Loucy (cell line): Measurements from ENCODE around the gene PDE11A.

ENCODE experiments used
- H2AFZ ChIP-seq: fragments of 200-600 bp; sonication (generic); 2 replicates; pipeline ENCODE4 v1.6.0; 2016; ENCODE audit warnings: antibody characterized with exemption, mild to moderate bottlenecking, low read length, moderate library complexity
- H3F3A ChIP-seq: fragments of 200-600 bp; 2 replicates; pipeline ENCODE4 v1.6.0; 2016; ENCODE audit warnings: antibody characterized with exemption, low read depth, mild to moderate bottlenecking
- H3K27me3 ChIP-seq: fragments of 200-600 bp; sonication (generic); 2 replicates; pipeline ENCODE4 v1.6.1; 2014; ENCODE audit warnings: low read length, mild to moderate bottlenecking; ENCODE audit not compliant: insufficient read depth, poor library complexity, severe bottlenecking
- H3K36me3 ChIP-seq: fragments of 200-600 bp; sonication (generic); 2 replicates; pipeline ENCODE4 v1.6.1; 2016; ENCODE audit warnings: low read length; ENCODE audit not compliant: insufficient read depth
- H3K4me1 ChIP-seq: fragments of 200-600 bp; sonication (generic); 2 replicates; pipeline ENCODE4 v1.5.1; 2014; ENCODE audit warnings: low read length, mild to moderate bottlenecking; ENCODE audit not compliant: insufficient read depth, poor library complexity, severe bottlenecking
- H3K4me2 ChIP-seq: fragments of 200-600 bp; sonication (generic); 2 replicates; pipeline ENCODE4 v1.6.0; 2014; ENCODE audit warnings: antibody characterized with exemption, low read length, low read depth, mild to moderate bottlenecking; ENCODE audit not compliant: poor library complexity, severe bottlenecking
- H3K4me3 ChIP-seq: fragments of 200-600 bp; sonication (generic); 2 replicates; pipeline ENCODE4 v1.5.1; 2014; ENCODE audit warnings: low read length, mild to moderate bottlenecking, mixed read lengths; ENCODE audit not compliant: poor library complexity, severe bottlenecking
- H3K79me2 ChIP-seq: fragments of 200-600 bp; sonication (generic); 2 replicates; pipeline ENCODE4 v1.6.1; 2014; ENCODE audit warnings: low read length; ENCODE audit not compliant: insufficient read depth
- H3K9ac ChIP-seq: fragments of 200-600 bp; sonication (generic); 2 replicates; pipeline ENCODE4 v1.6.0; 2014; ENCODE audit warnings: mild to moderate bottlenecking, low read depth, low read length, moderate library complexity; ENCODE audit not compliant: poor library complexity, severe bottlenecking
- H3K9me2 ChIP-seq: fragments of 200-600 bp; sonication (generic); replicated peaks from 2 replicates; pipeline ENCODE4 v1.6.1; 2016; ENCODE audit warnings: low read depth, low read length, mixed read lengths
- H3K9me3 ChIP-seq: fragments of 200-600 bp; sonication (generic); 2 replicates; pipeline ENCODE4 v1.6.1; 2014; ENCODE audit warnings: mild to moderate bottlenecking, antibody characterized with exemption, low read length, low read depth; ENCODE audit not compliant: insufficient read depth
- H4K20me1 ChIP-seq: fragments of 200-600 bp; sonication (generic); 2 replicates; pipeline ENCODE4 v1.6.0; 2014; ENCODE audit warnings: antibody characterized with exemption, low read length, mild to moderate bottlenecking; ENCODE audit not compliant: insufficient read depth, poor library complexity, severe bottlenecking
- CTCF ChIP-seq: fragments of 200-600 bp; sonication (generic); conservative IDR thresholded peaks from 2 replicates; pipeline ENCODE4 v1.5.1; 2014; ENCODE audit warnings: mild to moderate bottlenecking, antibody characterized with exemption, low read length
- EZH2phosphoT487 ChIP-seq: fragments of 200-600 bp; IDR thresholded peaks from 2 replicates; pipeline ENCODE4 v1.6.1; 2018; ENCODE audit warnings: antibody characterized with exemption, mild to moderate bottlenecking, moderate library complexity, borderline replicate concordance

PDE11A gene

GRCh38 chr2:177597759-177598158 is 474.8 kb downstream of the PDE11A start:
- H3K9me2 ChIP-seq: no peaks in the 10 kb centered on the region
- no peak overlapping the region for H2AFZ ChIP-seq
- TF ChIP-seq CTCF (no peak), EZH2phosphoT487 (no peak)
- no peak overlapping the region for H3K4me3 ChIP-seq
- no peaks in the 10 kb centered on the region for H3K27me3 ChIP-seq
- H3F3A ChIP-seq: no peaks in the 10 kb centered on the region
- H3K9me3 ChIP-seq: no peaks in the 10 kb centered on the region
- peaks cover 8% of the 10 kb centered on the region for H3K4me1 ChIP-seq
- no peak overlapping the region for H3K9ac ChIP-seq
- no peaks in the 10 kb centered on the region for H3K36me3 ChIP-seq
- no peak overlapping the region for H3K4me2 ChIP-seq
- H3K79me2 ChIP-seq: no peaks in the 10 kb centered on the region
- no peaks in the 10 kb centered on the region for H4K20me1 ChIP-seq

GRCh38 chr2:177596866-177597265 is 475.7 kb downstream of the PDE11A start:
- Histone ChIP-seq H3K27me3 (no peaks in the 10 kb centered on the region), H4K20me1 (no peaks in the 10 kb centered on the region), H3K9me3 (no peaks in the 10 kb centered on the region), H3K9me2 (no peaks in the 10 kb centered on the region), H3K4me1 (peaks cover 8% of the 10 kb centered on the region), H3K4me3 (no peak overlapping the region), H3K4me2 (no peak overlapping the region), H2AFZ (no peak overlapping the region), H3K79me2 (no peaks in the 10 kb centered on the region), H3K9ac (no peak overlapping the region), H3F3A (no peaks in the 10 kb centered on the region), H3K36me3 (no peaks in the 10 kb centered on the region)
- TF ChIP-seq CTCF (no peak), EZH2phosphoT487 (no peak)

- H3K4me2 ChIP-seq: no peak overlapping the region
- no peaks in the 10 kb centered on the region for H3K27me3 ChIP-seq
- H3K9me3 ChIP-seq: no peaks in the 10 kb centered on the region
- H3K79me2 ChIP-seq: no peaks in the 10 kb centered on the region
- H4K20me1 ChIP-seq: no peaks in the 10 kb centered on the region
- no peak overlapping the region; the same call in 1 of the 2 replicates for H2AFZ ChIP-seq
- H3K9me2 ChIP-seq: no peaks in the 10 kb centered on the region
- no peak overlapping the region for H3K9ac ChIP-seq
- H3K4me1 ChIP-seq: peaks cover 8% of the 10 kb centered on the region
- TF ChIP-seq EZH2phosphoT487 (no peak), CTCF (no peak)
- H3K4me3 ChIP-seq: no peak overlapping the region
- H3K36me3 ChIP-seq: no peaks in the 10 kb centered on the region
- H3F3A ChIP-seq: no peaks in the 10 kb centered on the region
Observed at GRCh38 chr2:177595126-177595845, 477.3 kb downstream of the PDE11A start.
